Fibroblast of lung (primary cell): ENCODE measurements around the gene DPP4. TPM values are rescaled to one million over a fixed set of nuclear protein-coding genes. Genes with fewer than 3 reads are reported as not detected.

Source experiments
- DNase-seq, 2 donors: peaks; one replicate each; pipeline versions ENCODE4 v3.0.0 to v3.0.0-alpha.2; 2010; ENCODE audit warnings: low read depth in 2 of 2
- H2AFZ ChIP-seq: 2 replicates; pipeline ENCODE4 v1.5.1; 2012; ENCODE audit warnings: low read length, control low read depth, inconsistent platforms
- H3K27ac ChIP-seq: 2 replicates; pipeline ENCODE4 v1.5.1; 2011; ENCODE audit warnings: low read length, control low read depth; ENCODE audit not compliant: insufficient read depth
- H3K27me3 ChIP-seq: 2 replicates; pipeline ENCODE4 v1.5.1; 2011; ENCODE audit warnings: mild to moderate bottlenecking, low read length; ENCODE audit not compliant: control insufficient read depth, insufficient read depth
- H3K36me3 ChIP-seq: 2 replicates; pipeline ENCODE4 v1.5.1; 2011; ENCODE audit warnings: low read length; ENCODE audit not compliant: control insufficient read depth, insufficient read depth
- H3K4me1 ChIP-seq: 2 replicates; pipeline ENCODE4 v1.5.1; 2011; ENCODE audit warnings: low read length; ENCODE audit not compliant: control insufficient read depth, insufficient read depth; ENCODE audit errors: extremely low read depth
- H3K4me2 ChIP-seq: 2 replicates; pipeline ENCODE4 v1.5.1; 2011; ENCODE audit warnings: low read length, control low read depth; ENCODE audit not compliant: insufficient read depth; ENCODE audit errors: extremely low read depth
- H3K4me3 ChIP-seq, 4 experiments: fragments of 200-600 bp in 1 of 4; sonication (generic) in 1 of 4; replicated peaks in 1 of 4; 2 replicates each; pipeline ENCODE4 v1.5.1; 2011 to 2016; ENCODE audit warnings: low read length in 4 of 4, low read depth in 3 of 4, mild to moderate bottlenecking in 3 of 4, control low read depth in 2 of 4, inconsistent platforms in 1 of 4, mixed read lengths in 1 of 4; ENCODE audit not compliant: insufficient read depth in 1 of 4; ENCODE audit errors: control extremely low read depth in 1 of 4
- H3K79me2 ChIP-seq: 2 replicates; pipeline ENCODE4 v1.5.1; 2012; ENCODE audit warnings: mild to moderate bottlenecking, low read length, inconsistent platforms; ENCODE audit not compliant: control insufficient read depth, insufficient read depth
- H3K9ac ChIP-seq: 2 replicates; pipeline ENCODE4 v1.5.1; 2011; ENCODE audit warnings: mild to moderate bottlenecking, low read length, control low read depth; ENCODE audit not compliant: insufficient read depth
- H3K9me3 ChIP-seq: 2 replicates; pipeline ENCODE4 v1.5.1; 2012; ENCODE audit warnings: low read depth, low read length; ENCODE audit not compliant: control insufficient read depth, insufficient read depth
- H4K20me1 ChIP-seq: 2 replicates; pipeline ENCODE4 v1.5.1; 2011; ENCODE audit warnings: low read length; ENCODE audit not compliant: control insufficient read depth, insufficient read depth; ENCODE audit errors: extremely low read depth
- CTCF ChIP-seq, 2 donors: IDR thresholded peaks in 1 of 2; conservative IDR thresholded peaks in 1 of 2; 1 replicate in 1 of 2; 2 replicates in 1 of 2; pipeline ENCODE4 v1.5.1; 2011 to 2012; ENCODE audit warnings: low read length in 2 of 2, control low read depth in 1 of 2, inconsistent platforms in 1 of 2, low read depth in 1 of 2, mild to moderate bottlenecking in 1 of 2
- EZH2 ChIP-seq: IDR thresholded peaks from 2 replicates; pipeline ENCODE4 v1.5.1; 2012; ENCODE audit warnings: low read length, control low read depth, mild to moderate bottlenecking; ENCODE audit errors: missing control alignments
- polyA plus RNA-seq, 2 donors: library from polyadenylated mRNA; depleted of rRNA in 1 of 2; stranded (reverse) in 1 of 2; unstranded in 1 of 2; fragments of >200 nt; gene quantifications; 2 replicates each; pipeline ENCODE4 v1.2.1, GENCODE V29; 2011 to 2012; ENCODE audit warnings: missing spikeins in 1 of 2
- total RNA-seq: library from RNA; depleted of rRNA; stranded (reverse); fragments of >200 nt; gene quantifications from 2 replicates; pipeline ENCODE4 v1.2.1, GENCODE V29; 2014

DPP4 gene
- total and polyA plus RNA-seq, 2 donors (not counting 1 experiment from before 2014, with no cell fraction given) = 58.1 to 297 TPM

DNA sequence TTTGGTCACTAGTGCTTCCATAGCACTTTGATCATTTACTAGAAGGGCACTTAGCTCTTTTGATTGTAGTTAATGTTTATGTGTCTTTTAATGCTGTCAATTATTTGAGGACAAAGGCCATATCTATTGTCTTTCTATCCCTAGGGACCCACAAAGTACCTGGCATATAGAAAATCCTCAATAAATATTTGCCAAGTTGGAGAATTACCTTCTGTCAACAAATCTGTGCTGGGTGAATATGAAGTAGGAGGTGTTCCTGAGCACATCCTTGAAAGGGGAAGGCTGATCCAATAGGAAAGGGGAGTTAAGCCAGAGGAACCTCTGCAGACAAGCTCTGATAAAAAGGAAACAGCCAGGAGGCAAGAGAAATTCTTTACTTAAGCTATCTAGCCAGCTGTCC lies 8.2 kb downstream of the DPP4 start:
- Histone ChIP-seq H2AFZ (no peak overlapping the region), H3K27me3 (no peaks in the 10 kb centered on the region), H3K9me3 (no peaks in the 10 kb centered on the region), H3K4me2 (no peak overlapping the region), H3K27ac (no peak overlapping the region), H4K20me1 (no peaks in the 10 kb centered on the region), H3K4me1 (no peaks in the 10 kb centered on the region), H3K79me2 (no peaks in the 10 kb centered on the region), H3K9ac (no peak overlapping the region), H3K4me3 (no peak overlapping the region), H3K36me3 (no peaks in the 10 kb centered on the region)
- DNase-seq = no peak
- TF ChIP-seq EZH2 (no peak), CTCF (conservative IDR thresholded peaks at IDR 0.05 in 1 of 2, IDR thresholded peaks at IDR 0.05 in 1 of 2; ENCODE audit: low read depth in 1 of 2, low read length in 2 of 2) (no peak)

DNA sequence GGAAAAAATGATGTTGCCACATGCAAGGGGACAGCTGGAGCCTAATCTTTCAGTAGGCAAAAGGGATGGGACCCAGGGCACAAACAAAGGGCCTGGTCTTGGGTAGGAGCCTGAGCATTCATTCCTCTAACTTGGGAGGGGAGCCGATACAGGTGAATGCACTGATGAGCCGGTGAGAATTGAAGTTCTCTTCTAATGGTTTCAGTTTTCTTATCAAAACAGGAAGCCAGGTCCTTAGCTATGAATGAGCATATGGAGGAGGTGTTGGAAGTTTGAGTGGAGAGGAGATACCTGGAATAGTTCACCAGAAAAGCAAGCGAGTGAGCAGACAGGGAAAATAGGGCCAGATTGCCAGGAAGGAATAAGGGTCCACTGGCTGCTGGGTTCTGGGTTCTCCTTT lies 10.1 kb downstream of the DPP4 start:
- H3K9ac ChIP-seq = no peak overlapping the region
- no peaks in the 10 kb centered on the region for H3K4me1 ChIP-seq
- H3K4me3 ChIP-seq = no peak overlapping the region
- DNase-seq = no peak
- H3K36me3 ChIP-seq = no peaks in the 10 kb centered on the region
- TF ChIP-seq EZH2 (no peak), CTCF (conservative IDR thresholded peaks at IDR 0.05 in 1 of 2, IDR thresholded peaks at IDR 0.05 in 1 of 2; ENCODE audit: low read depth in 1 of 2, low read length in 2 of 2) (no peak)
- no peak overlapping the region for H3K27ac ChIP-seq
- H4K20me1 ChIP-seq = no peaks in the 10 kb centered on the region
- no peak overlapping the region for H2AFZ ChIP-seq
- H3K79me2 ChIP-seq = no peaks in the 10 kb centered on the region
- no peak overlapping the region for H3K4me2 ChIP-seq
- no peaks in the 10 kb centered on the region for H3K9me3 ChIP-seq
- H3K27me3 ChIP-seq = no peaks in the 10 kb centered on the region

DNA sequence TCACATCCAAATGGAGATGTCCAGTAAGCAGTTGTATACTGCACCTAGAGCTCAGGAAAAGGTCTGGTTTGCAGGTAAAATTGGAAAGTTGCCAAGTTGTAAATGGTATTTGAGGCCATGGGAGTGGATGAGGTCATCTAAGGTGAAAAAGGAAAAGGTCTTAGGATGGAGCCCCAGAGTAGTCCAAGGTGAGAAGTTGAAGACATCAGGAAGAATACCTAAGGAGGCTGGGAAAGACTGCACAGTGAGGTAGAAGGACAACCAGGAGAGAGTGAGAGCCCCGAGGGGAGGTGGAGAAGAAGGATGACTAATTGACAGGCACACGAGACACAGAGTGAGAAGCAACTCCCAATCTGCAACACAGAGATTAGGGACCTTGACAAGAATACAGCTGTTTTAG lies 10.7 kb downstream of the DPP4 start:
- Histone ChIP-seq H3K4me1 (no peaks in the 10 kb centered on the region), H3K4me2 (no peak overlapping the region), H3K9ac (no peak overlapping the region), H3K27me3 (no peaks in the 10 kb centered on the region), H4K20me1 (no peaks in the 10 kb centered on the region), H3K79me2 (no peaks in the 10 kb centered on the region), H3K4me3 (no peak overlapping the region), H3K27ac (no peak overlapping the region), H2AFZ (no peak overlapping the region), H3K36me3 (no peaks in the 10 kb centered on the region), H3K9me3 (no peaks in the 10 kb centered on the region)
- DNase-seq = no peak
- TF ChIP-seq CTCF (conservative IDR thresholded peaks at IDR 0.05 in 1 of 2, IDR thresholded peaks at IDR 0.05 in 1 of 2; ENCODE audit: low read depth in 1 of 2, low read length in 2 of 2) (no peak), EZH2 (no peak)
